T-helper 2 cell (primary cell): Measurements from ENCODE around the gene SPAG4.

Experiments used
- DNase-seq, 5 experiments: peaks; one replicate each; pipeline versions ENCODE4 v3.0.0 to v3.0.0-alpha.2; 2012 to 2022

SPAG4 gene

DNA sequence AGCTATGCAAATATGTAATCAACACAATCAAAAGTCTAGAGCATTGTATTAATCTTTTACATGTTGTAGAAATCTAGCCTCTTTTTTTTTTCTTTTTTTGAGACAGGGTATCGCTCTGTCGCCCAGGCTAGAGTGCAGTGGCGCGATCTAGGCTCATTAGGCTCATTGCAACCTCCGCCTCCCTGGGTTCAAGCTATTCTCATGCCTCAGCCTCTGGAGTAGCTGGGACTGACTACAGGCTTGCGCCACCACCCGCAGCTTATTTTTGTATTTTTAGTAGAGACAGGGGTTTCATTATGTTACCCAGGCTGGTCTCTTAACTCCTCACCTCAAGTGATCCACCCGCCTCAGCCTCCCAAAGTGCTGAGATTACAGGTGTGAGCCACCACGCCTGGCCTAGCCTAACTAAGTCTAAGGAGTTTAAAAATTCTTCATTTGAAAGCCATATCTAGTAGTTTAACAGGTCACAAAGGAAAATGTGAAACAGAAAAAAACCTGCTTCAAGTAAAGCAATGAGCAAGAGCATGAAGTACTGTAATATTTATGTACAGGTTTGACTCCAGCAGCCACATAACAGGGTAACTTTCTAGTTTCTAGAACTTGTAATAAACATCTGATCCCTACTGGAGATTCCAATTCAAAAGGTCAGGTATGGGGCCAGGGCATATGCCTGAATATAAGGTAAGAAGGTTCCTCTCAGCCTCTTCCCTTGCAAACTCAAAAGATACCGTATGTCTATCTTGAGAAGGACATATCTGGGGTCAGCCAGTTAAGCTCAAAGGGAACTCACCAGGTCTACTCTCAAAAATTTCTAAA lies 44.7 kb downstream of the SPAG4 start:
- peak in 1 of 5 experiments; percentile 16 for DNase-seq

DNA sequence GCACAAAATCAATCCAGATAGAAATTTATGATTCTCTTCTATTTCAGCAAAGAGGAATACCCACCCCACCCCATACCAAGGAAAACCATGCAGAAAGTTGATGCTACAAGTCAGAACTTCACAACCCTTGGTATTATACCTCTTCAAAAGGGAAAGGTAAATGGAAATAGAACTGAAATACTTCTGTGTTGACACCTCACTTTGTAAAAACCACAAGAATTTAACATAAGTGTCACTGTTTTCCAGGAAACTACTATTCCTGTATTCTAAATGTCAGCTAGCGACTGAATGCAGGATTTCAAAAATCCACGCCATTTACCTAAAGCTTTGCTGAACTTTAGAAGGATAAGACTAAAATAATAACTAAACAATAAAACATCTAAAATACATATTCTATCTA lies 45.4 kb downstream of the SPAG4 start:
- peak in 1 of 5 experiments; percentile 22 for DNase-seq

DNA sequence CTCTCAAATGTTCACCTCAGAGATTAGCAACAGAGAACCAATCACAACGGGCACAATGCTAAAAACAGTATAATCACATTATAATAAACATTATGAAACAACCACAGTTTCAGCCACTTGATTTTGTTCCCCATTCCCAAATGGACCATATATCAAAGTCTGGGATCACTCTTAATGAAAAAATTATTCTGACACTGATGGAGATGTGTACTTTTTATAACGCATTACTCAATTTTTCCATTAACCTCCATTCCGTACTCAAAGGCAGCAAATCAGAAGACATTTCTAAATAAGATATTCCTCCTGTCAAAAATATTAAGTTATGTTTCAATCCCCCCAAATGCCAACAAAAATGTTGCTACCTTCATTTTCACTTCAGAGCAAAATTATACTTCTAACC lies 46.3 kb downstream of the SPAG4 start:
- no peak for DNase-seq

DNA sequence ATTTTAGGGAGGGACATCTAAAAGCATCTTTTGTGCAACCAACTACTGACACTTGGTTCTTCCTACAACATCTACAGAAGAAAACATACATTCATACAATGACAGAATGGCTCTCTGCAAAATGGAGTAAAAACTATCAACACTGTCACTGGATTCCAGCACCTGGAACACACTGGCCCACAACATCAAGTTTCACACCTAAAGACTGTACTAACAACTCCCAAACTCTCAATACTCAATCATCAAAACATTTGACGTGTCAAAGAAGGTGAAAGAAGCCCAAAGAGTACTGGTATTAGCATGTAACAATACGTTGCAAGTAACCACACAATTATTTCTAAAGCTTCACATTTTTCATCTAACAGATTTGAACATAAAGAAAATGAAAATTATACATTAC lies 46.9 kb downstream of the SPAG4 start:
- DNase-seq, result peak in 1 of 5 experiments; percentile 53

DNA sequence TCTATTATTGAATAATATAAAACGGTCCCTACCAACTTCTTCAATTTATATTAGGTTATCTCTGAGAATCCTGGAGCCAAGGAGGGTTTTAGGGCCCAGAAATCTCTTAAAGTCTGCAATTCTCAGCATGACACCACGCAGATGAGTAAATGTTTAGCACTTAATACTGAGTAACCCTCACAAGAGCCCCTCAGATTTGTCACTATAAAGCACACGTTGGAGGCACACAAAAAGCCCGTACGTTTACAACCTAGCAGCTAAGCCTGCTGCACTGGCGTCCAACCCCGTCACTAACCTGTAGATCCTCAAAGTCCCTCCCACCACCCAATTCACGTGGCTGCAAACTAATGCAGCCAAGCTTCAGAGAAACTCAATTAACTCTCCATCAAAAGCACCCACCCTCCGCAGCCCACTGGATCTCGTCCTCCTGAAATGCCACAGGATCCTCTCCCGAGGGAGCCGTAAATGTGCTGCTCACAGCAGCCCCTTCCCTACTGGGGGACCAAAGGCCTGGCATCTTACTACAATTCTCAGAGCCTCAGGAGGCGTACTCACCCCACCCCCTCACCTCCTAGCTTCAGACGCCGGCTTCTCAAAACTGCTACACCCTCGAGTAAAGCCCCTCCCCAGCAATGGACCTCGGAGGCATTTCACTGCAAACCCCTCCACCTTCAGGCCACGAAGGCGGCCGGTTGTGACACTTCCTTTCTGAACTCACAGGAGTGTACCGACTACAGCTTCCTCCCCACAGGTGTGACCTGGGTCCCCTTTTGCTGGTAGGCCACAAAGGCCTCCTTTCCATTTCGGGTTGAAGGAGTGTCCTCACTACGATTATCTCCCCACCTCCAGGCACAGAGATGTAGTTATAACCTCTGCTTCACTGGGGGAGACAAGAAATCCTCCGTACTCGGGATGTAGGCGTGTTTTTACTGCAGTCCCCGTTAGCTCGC lies 48.2 kb downstream of the SPAG4 start:
- peak; percentile 33 to 80 (median 60) for DNase-seq

DNA sequence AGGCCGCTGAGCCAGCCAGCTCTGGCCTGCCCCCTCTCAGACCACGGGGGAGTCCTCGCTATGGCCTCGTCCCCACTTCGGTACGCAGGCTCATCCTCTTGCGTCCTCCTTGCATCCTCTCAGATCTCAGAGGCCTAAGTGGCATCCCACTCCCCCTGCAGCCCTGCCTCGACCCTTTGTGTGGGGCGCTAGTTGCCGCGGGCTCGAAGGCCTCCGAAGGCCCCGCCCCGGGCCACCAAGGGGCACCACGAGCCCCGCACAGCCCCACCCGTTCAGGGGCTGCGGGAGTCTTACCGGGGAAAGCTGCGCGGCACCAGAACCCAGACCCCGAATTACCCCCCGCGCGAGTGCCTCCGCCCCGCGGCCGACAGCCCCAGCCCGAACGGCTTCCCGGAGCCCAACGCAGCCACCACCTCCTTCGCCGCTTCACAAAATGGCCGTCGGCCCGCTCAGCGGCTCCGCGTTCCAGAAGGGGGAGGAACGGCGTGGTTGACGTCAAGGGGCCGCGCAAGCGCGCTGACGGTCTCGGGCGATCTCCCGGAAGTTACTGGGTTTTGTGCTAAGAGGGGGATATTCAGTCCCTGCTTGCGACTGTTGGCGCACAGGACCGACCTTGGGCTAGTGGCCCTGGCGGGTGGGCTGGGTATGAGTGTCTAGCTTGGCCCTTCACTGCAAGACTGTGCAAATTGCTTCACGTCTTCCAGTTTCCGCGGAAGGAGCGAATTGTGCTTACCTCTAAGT lies 49.0 kb downstream of the SPAG4 start, which contains the start of the genes CPNE1 and RBM12:
TSS of gene CPNE1 (minus strand) at position 435 of the 741 bp plus-strand sequence. CDS start 31,977 bp downstream, outside the sequence.
TSS of gene RBM12 (minus strand) at position 435 of the 741 bp plus-strand sequence. CDS start 9,578 bp downstream, outside the sequence.
- peak; percentile 82 to 95 (median 90) for DNase-seq

DNA sequence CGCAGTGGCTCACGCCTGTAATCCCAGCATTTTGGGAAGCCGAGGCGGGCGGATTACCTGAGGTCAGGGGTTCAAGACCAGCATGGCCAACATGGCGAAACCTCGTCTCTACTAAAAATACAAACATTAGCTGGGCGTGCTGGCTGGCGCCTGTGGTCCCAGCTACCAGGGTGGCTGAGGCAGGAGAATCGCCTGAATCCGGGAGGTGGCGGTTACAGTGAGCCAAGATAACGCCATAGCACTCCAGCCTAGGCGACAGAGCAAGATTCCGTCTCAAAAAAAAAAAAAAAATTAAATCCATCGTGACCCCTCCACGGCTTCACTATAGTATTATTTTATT lies 50.3 kb downstream of the SPAG4 start:
- DNase-seq, result no peak

DNA sequence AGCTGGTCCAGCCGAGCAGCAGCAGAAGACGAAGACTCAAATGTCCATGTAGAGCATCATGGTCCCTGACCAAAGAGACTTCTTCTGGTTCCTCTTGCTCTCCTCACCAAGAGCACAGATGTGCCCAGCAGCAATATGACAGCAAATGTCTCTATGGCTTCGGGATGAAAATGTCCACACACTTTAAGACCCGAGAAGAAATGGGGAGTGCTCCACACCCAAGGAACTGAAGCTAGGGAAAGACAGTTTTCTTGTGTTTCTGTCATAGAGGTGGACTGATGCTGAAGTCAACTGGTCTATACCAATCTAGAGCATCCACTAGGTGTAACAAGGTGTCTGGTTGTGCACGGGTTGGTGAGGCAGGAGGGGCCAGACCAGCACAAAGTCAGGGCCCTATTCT lies 53.6 kb downstream of the SPAG4 start:
- no peak for DNase-seq

DNA sequence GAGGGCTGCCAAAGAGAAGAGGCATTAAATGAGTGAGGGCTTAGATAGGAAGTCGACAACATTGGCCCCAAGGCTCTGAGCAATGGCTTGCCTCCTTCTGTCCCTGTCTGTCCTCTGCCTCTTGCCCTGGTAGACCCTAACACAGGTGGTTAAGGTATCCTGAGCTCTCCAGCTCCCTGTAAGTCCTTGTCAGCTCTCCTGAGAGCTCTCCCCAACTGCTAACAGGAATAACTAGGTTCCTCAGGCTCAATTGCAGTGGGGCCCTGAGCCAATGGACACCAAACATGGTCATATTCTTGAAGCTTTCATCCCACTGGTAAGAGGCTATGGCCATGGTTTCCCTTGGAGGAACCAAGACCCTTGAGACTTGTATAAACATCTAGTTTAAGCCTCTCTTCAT lies 54.1 kb downstream of the SPAG4 start:
- no peak for DNase-seq
